Pancreas (tissue), 10 donors: ENCODE results near the gene PCBP2. TPM values are rescaled to one million over a fixed set of nuclear protein-coding genes. Genes with fewer than 3 reads are reported as not detected.

Experiments used
- ATAC-seq, 4 donors: fragments of 200-7000 bp; cut with Tn5 transposase; one replicate each; pipeline versions ENCODE4 v1.8.0 to v1.9.1; 2020; ENCODE audit warnings: mild to moderate bottlenecking in 4 of 4, moderate library complexity in 4 of 4
- DNase-seq, 6 donors: peaks; one replicate each; pipeline ENCODE4 v3.0.0-alpha.2; 2020
- FAIRE-seq: peaks from 2 replicates; lab custom pipeline; 2012; peaks lifted over from hg19 to GRCh38; lab: Jason Lieb, UNC
- H3K27ac ChIP-seq, 4 donors: fragments of 200-600 bp; sonication (generic); 1 replicate in 3 of 4; 2 replicates in 1 of 4; pipeline versions ENCODE4 v1.5.0 to v1.8.0; 2020
- H3K27me3 ChIP-seq, 4 donors: fragments of 200-600 bp; one replicate each; pipeline ENCODE4 v1.8.0; 2021
- H3K36me3 ChIP-seq, 3 donors: fragments of 200-600 bp; sonication (generic) in 1 of 3; one replicate each; pipeline versions ENCODE4 v1.5.0 to v1.8.0; 2020 to 2021
- H3K4me1 ChIP-seq, 3 donors: fragments of 200-600 bp; one replicate each; pipeline ENCODE4 v1.8.0; 2021
- H3K4me3 ChIP-seq, 4 donors: fragments of 200-600 bp; sonication (generic) in 2 of 4; one replicate each; pipeline versions ENCODE4 v1.5.0 to v1.8.0; 2020 to 2021
- H3K9me3 ChIP-seq, 4 donors: fragments of 200-600 bp; one replicate each; pipeline ENCODE4 v1.8.0; 2021
- CTCF ChIP-seq, 4 donors: fragments of 200-600 bp; sonication (generic) in 3 of 4; IDR thresholded peaks; one replicate each; pipeline versions ENCODE4 v1.5.0 to v1.8.0; 2021; ENCODE audit warnings: antibody characterized with exemption in 4 of 4
- WGBS, 2 donors: extraction: QIAGEN DNeasy Blood & Tissue Kit; methylation state at CpG; one replicate each; pipeline ENCODE4 v1.1.7; 2013; 5-methylcytosine and 5-hydroxymethylcytosine counted together
- intact Hi-C, 3 donors: fragments of 100-400 bp; cut with DNase I; formaldehyde crosslinking; loops; one replicate each; pipeline versions ENCODE4 v1.11.1 to v1.14.2; 2022
- polyA plus RNA-seq, 2 donors: library from polyadenylated mRNA; stranded (reverse); fragments of 200-250 nt; gene quantifications; one replicate each; pipeline ENCODE4 v1.2.3, GENCODE V29; 2013
- total RNA-seq, 6 donors: library from RNA; stranded (reverse); fragmentation: NEBNext Ultra II Directional in 4 of 6; extraction: Animal tissue kit (Norgen Biotek cat#: 25700) in 4 of 6; gene quantifications; one replicate each; pipeline versions ENCODE4 v1.2.1 to v1.2.4, GENCODE V29; 2021 to 2023
- donor health status: healthy with polysubstance abuse.
- donor health status: DM: no; HTN: no; CAD: no; lungs with moderate emphysema.
- donor health status: DM: no; HTN: no; CAD: no.
- donor health status: control.
- donor health status: control.
- donor health status: Bipolar disorder and iron deficiency.
- donor health status: DM: yes; HTN: yes; CAD: no.
- donor health status: DM: no; HTN: no; CAD: no.
- donor health status: DM: no; HTN: no; CAD: no.
- donor health status: DM: yes; HTN: yes; CAD: no.

PCBP2 gene
- total and polyA plus RNA-seq, 8 donors, result 266 to 608 (median 467) TPM

GRCh38 chr12:53530061-53530460, 78.2 kb downstream of the PCBP2 start:
- ATAC-seq, result no peak
- no peak for FAIRE-seq
- H3K9me3 ChIP-seq, result no peaks in the 10 kb centered on the region
- no peak overlapping the region for H3K27ac ChIP-seq
- peaks cover 3 to 57% (median 14%) of the 10 kb centered on the region in 3 donors for H3K36me3 ChIP-seq
- intact Hi-C loops, result no loop called here
- peaks cover 0 to 2% (median 0%) of the 10 kb centered on the region in 3 donors for H3K4me1 ChIP-seq
- no peak overlapping the region for H3K4me3 ChIP-seq
- H3K27me3 ChIP-seq, result no peaks in the 10 kb centered on the region
- TF ChIP-seq CTCF (IDR thresholded peaks at IDR 0.05), result no peak
- no peak for DNase-seq
- WGBS, 2 donors, result 82 to 93% methylated on average over 2 of the region's 2 CpGs

Other genes with a start within 250 kb of the PCBP2 start
- gene ITGB7, start 244.9 kb upstream of the PCBP2 start, total RNA-seq, result 1 to 10 TPM; 1.1 to 1.7 (median 1.4) TPM
- 1 to 10 TPM; 1.6 to 1.8 TPM for gene ITGB7, start 244.9 kb upstream of the PCBP2 start, polyA plus RNA-seq
- gene RARG, start 219.9 kb upstream of the PCBP2 start, total RNA-seq, result 10 to 100 TPM in 2 of 6 donors, 1 to 10 TPM in 4; 4.4 to 18.7 (median 7.4) TPM
- 10 to 100 TPM; 10.3 to 11.7 TPM for gene RARG, start 219.9 kb upstream of the PCBP2 start, polyA plus RNA-seq
- under 1 TPM; 0.09 to 0.81 (median 0.50) TPM for gene ESPL1, start 183.8 kb upstream of the PCBP2 start, total RNA-seq
- under 1 TPM; 0.09 to 0.27 TPM for gene ESPL1, start 183.8 kb upstream of the PCBP2 start, polyA plus RNA-seq
- 100 to 1,000 TPM; 203 to 247 (median 231) TPM for gene PFDN5, start 156.6 kb upstream of the PCBP2 start, total RNA-seq
- gene PFDN5, start 156.6 kb upstream of the PCBP2 start, polyA plus RNA-seq, result 100 to 1,000 TPM; 874 to 875 TPM
- 10 to 100 TPM; 25.4 to 34.1 (median 30.6) TPM for gene MYG1, start 152.4 kb upstream of the PCBP2 start, total RNA-seq
- gene MYG1, start 152.4 kb upstream of the PCBP2 start, polyA plus RNA-seq, result 10 to 100 TPM; 58.1 to 76.9 TPM
- 10 to 100 TPM; 18.6 to 37.0 (median 22.6) TPM for gene AAAS, start 130.5 kb upstream of the PCBP2 start, total RNA-seq
- 10 to 100 TPM; 51.7 to 61.1 TPM for gene AAAS, start 130.5 kb upstream of the PCBP2 start, polyA plus RNA-seq
- not detected for gene SP7, start 115.7 kb upstream of the PCBP2 start, total RNA-seq
- gene SP7, start 115.7 kb upstream of the PCBP2 start, polyA plus RNA-seq, result not detected
- 10 to 100 TPM; 25.1 to 48.4 (median 32.5) TPM for gene SP1, start 71.9 kb upstream of the PCBP2 start, total RNA-seq
- 10 to 100 TPM in 1 of 2 donors, 1 to 10 TPM in 1; 8.4 to 10.8 TPM for gene SP1, start 71.9 kb upstream of the PCBP2 start, polyA plus RNA-seq
- 1 to 10 TPM; 1.7 to 8.1 (median 3.0) TPM for gene AMHR2, start 28.2 kb upstream of the PCBP2 start, total RNA-seq
- 1 to 10 TPM; 2.5 to 2.9 TPM for gene AMHR2, start 28.2 kb upstream of the PCBP2 start, polyA plus RNA-seq
- gene PRR13, start 10.4 kb upstream of the PCBP2 start, total RNA-seq, result 10 to 100 TPM; 41.3 to 77.8 (median 62.3) TPM
- 100 to 1,000 TPM in 1 of 2 donors, 10 to 100 TPM in 1; 81.1 to 106 TPM for gene PRR13, start 10.4 kb upstream of the PCBP2 start, polyA plus RNA-seq
- 1 to 10 TPM; 2.3 to 9.9 (median 4.1) TPM for gene MAP3K12, start 47.4 kb downstream of the PCBP2 start, total RNA-seq
- 10 to 100 TPM; 20.3 to 24.9 TPM for gene MAP3K12, start 47.4 kb downstream of the PCBP2 start, polyA plus RNA-seq
- gene TARBP2, start 49.2 kb downstream of the PCBP2 start, total RNA-seq, result 10 to 100 TPM; 11.7 to 22.5 (median 15.4) TPM
- gene TARBP2, start 49.2 kb downstream of the PCBP2 start, polyA plus RNA-seq, result 10 to 100 TPM; 43.0 to 50.1 TPM
- not detected for gene NPFF, start 55.4 kb downstream of the PCBP2 start, total RNA-seq
- under 1 TPM in 1 of 2 donors, not detected in 1; 0.99 TPM for gene NPFF, start 55.4 kb downstream of the PCBP2 start, polyA plus RNA-seq
- gene ATF7, start 174.3 kb downstream of the PCBP2 start, total RNA-seq, result 10 to 100 TPM; 13.5 to 31.5 (median 19.6) TPM
- 10 to 100 TPM; 11.6 to 17.3 TPM for gene ATF7, start 174.3 kb downstream of the PCBP2 start, polyA plus RNA-seq
- gene ATP5MC2, start 224.0 kb downstream of the PCBP2 start, total RNA-seq, result 100 to 1,000 TPM; 134 to 229 (median 180) TPM
- 100 to 1,000 TPM; 246 to 350 TPM for gene ATP5MC2, start 224.0 kb downstream of the PCBP2 start, polyA plus RNA-seq